SK-N-SH treated with all-trans-retinoic acid at 6 μM for 48 hours (cell line): ENCODE results near the gene DDX10.

Experiments
- BACH2 ChIP-seq: fragments of 250-450 bp; sonication (Bioruptor Pico); IDR thresholded peaks from 2 replicates; pipeline ENCODE4 v1.9.0; 2021; ENCODE audit warnings: mild to moderate bottlenecking, borderline replicate concordance
- TCF4 ChIP-seq: fragments of 250-450 bp; sonication (Bioruptor Pico); IDR thresholded peaks from 2 replicates; pipeline ENCODE4 v1.8.0; 2021; ENCODE audit warnings: mild to moderate bottlenecking, moderate library complexity, borderline replicate concordance
- ZFP30 ChIP-seq: fragments of 450-650 bp; formaldehyde crosslinking; IDR thresholded peaks from 2 replicates; pipeline ENCODE4 v1.5.0; 2022; ENCODE audit warnings: mild to moderate bottlenecking, moderate library complexity
- TF ChIP-seq, protein P1 (sequence below): fragments of 250-450 bp; sonication (Bioruptor Pico); IDR thresholded peaks from 2 replicates; pipeline ENCODE4 v1.8.0; 2020; ENCODE audit warnings: mild to moderate bottlenecking, moderate library complexity, borderline replicate concordance
- TF ChIP-seq, protein P2 (sequence below): fragments of 250-450 bp; sonication (Bioruptor Pico); IDR thresholded peaks from 2 replicates; pipeline ENCODE4 v1.8.0; 2021; ENCODE audit warnings: low read depth, mild to moderate bottlenecking, moderate library complexity, borderline replicate concordance

DNA sequence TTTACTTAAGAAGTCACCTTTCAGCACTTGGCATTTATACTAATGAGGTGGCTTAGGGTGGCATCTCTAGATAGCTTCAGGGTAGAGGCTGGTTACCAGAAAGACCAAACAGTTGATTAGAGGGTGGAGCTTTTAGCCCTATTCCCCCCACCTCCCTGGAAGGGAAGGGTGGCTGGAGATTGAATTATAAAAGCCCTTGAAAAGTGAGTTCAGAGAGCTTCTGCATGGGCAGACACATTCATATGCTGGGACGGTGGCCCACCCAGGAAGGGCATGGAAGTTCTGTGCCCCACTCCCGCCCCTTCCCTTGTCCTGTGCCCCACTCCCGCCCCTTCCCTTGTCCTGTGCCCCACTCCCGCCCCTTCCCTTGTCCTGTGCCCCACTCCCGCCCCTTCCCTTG, 244.2 kb downstream of the DDX10 start:
- TF ChIP-seq TCF4 (CRISPR knock-in tag): no peak
- TF ChIP-seq, protein P1, sequence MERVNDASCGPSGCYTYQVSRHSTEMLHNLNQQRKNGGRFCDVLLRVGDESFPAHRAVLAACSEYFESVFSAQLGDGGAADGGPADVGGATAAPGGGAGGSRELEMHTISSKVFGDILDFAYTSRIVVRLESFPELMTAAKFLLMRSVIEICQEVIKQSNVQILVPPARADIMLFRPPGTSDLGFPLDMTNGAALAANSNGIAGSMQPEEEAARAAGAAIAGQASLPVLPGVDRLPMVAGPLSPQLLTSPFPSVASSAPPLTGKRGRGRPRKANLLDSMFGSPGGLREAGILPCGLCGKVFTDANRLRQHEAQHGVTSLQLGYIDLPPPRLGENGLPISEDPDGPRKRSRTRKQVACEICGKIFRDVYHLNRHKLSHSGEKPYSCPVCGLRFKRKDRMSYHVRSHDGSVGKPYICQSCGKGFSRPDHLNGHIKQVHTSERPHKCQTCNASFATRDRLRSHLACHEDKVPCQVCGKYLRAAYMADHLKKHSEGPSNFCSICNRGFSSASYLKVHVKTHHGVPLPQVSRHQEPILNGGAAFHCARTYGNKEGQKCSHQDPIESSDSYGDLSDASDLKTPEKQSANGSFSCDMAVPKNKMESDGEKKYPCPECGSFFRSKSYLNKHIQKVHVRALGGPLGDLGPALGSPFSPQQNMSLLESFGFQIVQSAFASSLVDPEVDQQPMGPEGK (CRISPR knock-in tag): no peak
- no peak for TF ChIP-seq ZFP30 (CRISPR knock-in tag)
- TF ChIP-seq BACH2 (CRISPR knock-in tag): no peak
- TF ChIP-seq, protein P2, sequence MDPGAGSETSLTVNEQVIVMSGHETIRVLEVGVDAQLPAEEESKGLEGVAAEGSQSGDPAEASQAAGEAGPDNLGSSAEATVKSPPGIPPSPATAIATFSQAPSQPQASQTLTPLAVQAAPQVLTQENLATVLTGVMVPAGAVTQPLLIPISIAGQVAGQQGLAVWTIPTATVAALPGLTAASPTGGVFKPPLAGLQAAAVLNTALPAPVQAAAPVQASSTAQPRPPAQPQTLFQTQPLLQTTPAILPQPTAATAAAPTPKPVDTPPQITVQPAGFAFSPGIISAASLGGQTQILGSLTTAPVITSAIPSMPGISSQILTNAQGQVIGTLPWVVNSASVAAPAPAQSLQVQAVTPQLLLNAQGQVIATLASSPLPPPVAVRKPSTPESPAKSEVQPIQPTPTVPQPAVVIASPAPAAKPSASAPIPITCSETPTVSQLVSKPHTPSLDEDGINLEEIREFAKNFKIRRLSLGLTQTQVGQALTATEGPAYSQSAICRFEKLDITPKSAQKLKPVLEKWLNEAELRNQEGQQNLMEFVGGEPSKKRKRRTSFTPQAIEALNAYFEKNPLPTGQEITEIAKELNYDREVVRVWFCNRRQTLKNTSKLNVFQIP (CRISPR knock-in tag): no peak
